ENCODE measurements around the gene IFNA4.

DNA sequence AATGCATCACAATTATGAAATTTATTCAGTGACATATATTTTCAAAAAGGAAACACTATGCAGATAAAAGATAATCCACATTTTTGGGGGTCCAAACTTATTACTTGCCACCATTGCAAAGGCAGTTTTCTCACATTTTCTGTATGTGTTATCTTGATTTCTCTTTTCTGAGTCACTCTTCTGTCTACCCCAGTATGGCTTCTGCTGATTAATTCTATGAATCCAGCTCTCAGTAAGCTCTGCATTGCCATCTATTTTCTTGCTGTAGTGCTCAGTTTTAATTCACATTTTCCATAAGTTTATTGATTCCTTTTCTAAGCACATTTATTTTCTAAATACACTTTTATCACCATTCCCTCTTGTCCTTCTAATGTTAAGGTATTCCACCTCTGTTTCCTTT, 17.8 kb upstream of the IFNA4 start:
- no peak for TF ChIP-seq POLR2A (IDR thresholded peaks at IDR 0.05; ENCODE audit: low read depth, low read length)
- no peak for TF ChIP-seq POLR2AphosphoS5 (IDR thresholded peaks at IDR 0.05; ENCODE audit: low read depth, low read length)
- no peak for TF ChIP-seq TAF1 (IDR thresholded peaks at IDR 0.05; ENCODE audit: low read depth, low read length)

Measured in GM12891 (cell line).